Measurements from ENCODE around the gene TSPEAR.
"Not testable (repeated sequence)": the region's sequence is repeated elsewhere in the genome, so short reads cannot be mapped to it uniquely, and the experiment has no call there.

The TSPEAR gene

DNA sequence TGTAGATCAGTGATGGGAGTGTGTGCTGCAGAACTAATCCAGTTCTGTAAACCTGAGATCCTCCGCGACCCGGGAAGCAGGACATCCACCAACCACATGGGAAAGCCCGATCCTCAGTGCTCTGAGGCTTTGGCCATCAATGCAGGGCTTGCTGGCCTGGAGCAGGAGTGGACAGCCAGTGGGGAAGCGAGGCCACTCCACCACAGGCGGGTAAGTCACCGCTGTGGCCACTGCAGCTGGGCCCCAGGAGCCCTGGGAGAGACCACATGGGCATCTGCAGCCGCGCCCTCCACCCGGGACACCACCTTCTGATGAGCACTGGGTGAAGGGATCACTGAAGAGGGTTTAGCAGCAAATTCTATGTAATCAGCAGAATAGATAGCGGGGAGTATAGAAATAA is 30.2 kb downstream of the TSPEAR start:
- no peak for DNase-seq

GRCh38 chr21:44677881-44678280 is 33.5 kb downstream of the TSPEAR start:
- no peak for DNase-seq

- no peak for DNase-seq
Observed at GRCh38 chr21:44671911-44672310, 39.5 kb downstream of the TSPEAR start.

DNA sequence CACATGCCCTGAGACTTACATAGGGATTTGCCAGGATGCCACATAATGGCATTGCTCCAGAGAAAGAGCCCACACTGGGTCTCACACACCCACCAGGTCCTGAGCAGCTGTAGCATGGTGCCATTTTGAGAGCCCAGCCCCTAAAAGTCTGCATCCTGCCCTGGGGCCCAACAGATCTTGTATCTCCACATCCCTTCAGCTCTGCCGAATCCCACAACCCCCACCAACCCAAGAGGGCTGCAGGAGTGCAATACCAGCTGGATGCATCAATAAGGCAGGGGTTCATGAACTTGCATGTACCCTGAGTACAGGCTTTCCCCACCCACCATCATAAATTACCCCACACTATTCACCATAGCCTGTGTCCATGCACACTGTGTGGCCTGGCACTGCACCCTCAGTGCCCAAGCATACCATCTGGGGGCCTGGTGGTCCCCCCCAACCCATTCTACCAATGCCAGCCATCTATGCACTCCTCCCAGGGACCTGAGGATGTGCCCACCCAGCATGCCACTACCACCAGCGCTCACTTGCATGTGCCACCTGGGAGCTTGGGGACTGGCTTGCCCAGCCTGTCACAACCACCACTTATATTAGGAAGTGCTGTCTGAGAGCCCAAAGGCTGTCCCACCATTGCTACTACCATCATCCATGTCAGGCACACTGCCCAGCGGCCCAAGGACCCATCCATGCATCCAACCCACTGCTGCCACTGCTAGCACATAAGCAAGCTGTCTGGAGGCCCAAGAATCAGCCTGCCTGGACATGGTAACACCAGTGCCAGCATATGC is 40.5 kb downstream of the TSPEAR start:
- no peak for DNase-seq

DNA sequence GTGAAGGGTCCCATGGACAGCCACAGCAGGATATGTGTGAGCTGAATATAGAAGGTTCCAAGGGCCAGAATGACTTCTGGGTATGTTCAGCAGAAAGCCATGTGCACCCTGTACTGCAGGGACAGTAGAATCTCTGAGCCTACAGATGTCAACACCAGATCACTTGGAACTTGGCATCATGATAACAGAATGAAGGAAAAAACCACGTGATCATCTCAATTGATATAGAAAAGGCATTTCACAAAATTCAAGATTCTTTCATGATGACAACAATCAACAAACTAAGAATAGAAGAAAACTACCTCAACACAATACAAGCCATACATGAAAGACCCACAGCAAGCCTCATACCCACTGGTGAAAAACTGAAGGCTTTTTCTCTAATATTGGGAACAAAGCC is 43.8 kb downstream of the TSPEAR start:
- DNase-seq = no peak

- no peak for DNase-seq
Observed at GRCh38 chr21:44666401-44667320, 44.7 kb downstream of the TSPEAR start, which contains the start of gene KRTAP12-2. KRTAP12-2 (minus strand) TSS chr21:44666927; CDS start chr21:44666886, 41 bp downstream.

DNA sequence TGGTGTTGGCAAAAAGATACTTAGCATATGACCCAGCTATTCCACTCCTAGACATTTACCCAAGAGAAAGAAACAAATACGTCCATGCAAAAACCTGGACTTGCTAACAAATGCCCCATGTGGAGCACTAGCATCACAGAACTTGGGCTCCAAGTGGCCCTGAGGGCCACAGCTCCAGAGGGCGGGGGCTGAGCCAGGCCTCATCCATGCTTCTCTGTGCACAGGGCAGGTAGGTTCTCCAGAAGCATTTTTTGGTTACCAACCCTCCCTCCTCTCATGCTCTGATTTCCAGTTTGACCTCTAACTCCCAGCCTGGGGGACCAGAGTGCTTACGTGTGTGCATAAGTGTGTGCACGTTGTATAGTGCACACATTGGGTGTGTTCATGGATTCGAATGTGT is 46.7 kb downstream of the TSPEAR start:
- no peak for DNase-seq

GRCh38 chr21:44661567-44661966 is 49.8 kb downstream of the TSPEAR start:
- DNase-seq = not testable (repeated sequence)

- DNase-seq = no peak
Observed at GRCh38 chr21:44658913-44659595, 52.3 kb downstream of the TSPEAR start.

- DNase-seq = no peak
Observed at GRCh38 chr21:44658541-44658910, 52.8 kb downstream of the TSPEAR start.

DNA sequence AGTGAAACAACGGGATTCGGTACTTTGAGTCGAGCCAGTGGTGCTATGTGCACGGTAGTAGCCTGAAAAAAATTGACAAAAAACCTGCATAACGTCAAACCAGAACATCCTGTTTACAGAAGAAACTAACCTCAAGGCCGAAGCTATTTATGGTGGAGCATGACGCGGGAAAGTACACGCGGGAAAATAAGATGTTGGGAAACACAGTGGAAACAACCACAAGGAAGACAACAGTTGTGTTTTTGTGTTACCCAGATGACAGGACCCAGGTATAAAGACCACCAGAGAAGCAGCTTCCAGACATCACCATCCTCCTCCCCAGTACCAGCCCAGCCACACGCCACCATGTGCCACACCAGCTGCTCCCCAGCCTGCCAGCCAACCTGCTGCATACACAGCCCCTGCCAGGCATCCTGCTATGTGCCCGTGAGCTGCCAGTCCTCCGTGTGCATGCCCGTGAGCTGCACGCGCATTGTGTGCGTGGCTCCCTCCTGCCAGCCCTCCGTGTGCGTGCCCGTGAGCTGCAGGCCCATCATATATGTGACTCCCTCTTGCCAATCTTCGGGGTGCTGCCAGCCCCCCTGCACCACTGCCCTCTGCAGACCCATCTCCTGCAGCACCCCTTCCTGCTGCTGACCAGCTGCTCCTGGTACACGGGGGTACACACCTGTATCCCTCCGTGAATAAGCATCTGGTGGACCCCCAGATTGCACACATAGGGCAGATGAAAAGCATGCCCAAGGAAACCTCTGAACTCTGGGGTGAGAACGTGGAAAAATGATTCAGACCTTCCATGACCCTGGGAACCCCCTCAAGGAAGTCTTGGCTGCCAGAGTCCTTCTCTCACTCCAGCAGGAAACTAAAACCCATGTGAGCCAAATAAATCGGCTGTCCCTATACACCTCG is 53.5 kb downstream of the TSPEAR start, which contains the start of gene KRTAP12-3:
KRTAP12-3 (plus strand) TSS at position 298 of the 906 bp plus-strand sequence; CDS start at position 346, 48 bp downstream.
- DNase-seq = no peak

DNA sequence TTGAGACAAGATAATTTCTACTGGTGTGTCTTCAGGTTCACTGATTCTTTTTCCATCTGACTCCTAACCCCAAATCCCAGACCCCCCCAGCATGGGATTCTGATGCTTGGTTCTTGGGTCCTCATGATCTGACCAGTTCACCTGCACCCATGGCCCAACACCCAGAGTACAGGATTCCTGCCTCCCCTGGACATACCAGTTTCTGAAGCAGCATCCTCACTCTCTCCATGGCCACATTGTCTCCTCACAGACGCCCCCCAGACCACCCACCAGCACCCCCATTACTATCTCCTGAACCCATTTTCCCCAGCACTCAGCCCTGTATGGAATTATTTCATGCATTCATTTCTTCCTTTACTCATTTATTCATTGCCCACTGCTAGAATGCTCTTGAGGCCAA is 54.5 kb downstream of the TSPEAR start:
- no peak for DNase-seq

DNA sequence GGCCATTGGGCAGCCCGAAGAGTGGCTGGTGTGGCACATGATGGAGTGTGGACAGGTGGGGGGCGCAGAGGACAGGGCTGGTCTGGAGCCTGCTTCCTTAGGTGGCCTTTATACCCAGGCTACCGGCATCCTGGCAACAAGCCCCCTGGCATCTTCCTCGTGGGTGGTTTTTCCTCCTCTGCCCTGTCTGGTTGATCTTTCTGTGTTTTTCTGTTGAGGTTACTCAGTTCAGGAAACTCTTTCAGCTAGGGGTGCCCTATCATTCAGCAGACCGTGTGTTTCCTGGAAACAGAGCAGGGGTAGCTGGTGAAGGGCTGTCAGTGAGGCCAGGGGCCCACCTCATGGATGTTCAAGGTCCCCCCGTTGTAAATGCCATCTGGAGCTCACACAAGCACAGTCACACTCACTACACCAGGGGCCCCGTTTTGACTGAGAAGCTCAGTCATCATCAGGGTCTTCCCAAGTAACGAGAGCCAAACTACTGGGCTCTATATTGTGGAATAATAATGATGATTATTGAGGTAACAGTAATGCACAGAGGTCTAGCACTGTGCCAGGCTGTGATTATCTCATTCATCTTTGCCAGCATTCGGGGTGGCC is 56.7 kb downstream of the TSPEAR start, which contains the start of gene KRTAP12-4:
KRTAP12-4 (minus strand) TSS at position 84 of the 600 bp plus-strand sequence; CDS start at position 39, 45 bp downstream.
- DNase-seq = no peak

GRCh38 chr21:44653656-44654575 is 57.5 kb downstream of the TSPEAR start:
- DNase-seq = no peak

DNA sequence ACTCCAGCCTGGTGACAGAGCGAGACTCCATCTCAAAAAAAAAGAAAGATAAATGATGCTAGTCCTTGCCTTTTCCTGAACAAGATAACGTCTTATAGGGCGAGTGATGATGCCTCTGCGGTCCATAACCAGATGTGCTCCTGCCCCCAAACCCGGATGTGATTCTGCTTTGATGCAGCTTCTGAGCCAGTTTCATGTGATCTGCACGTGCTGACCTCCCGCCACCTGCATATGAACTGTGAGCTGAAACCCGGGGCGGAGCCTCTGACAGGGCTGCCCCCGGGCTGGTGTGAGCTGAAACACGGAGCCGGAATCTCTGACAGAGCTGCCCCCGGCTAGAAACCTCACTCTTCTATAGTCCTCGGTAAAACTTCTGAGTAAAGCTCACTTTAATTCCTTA is 58.2 kb downstream of the TSPEAR start:
- no peak for DNase-seq

GRCh38 chr21:44650973-44651675 is 60.2 kb downstream of the TSPEAR start:
- DNase-seq = no peak

- no peak for DNase-seq
Observed at GRCh38 chr21:44650265-44650972, 61.0 kb downstream of the TSPEAR start.

DNA sequence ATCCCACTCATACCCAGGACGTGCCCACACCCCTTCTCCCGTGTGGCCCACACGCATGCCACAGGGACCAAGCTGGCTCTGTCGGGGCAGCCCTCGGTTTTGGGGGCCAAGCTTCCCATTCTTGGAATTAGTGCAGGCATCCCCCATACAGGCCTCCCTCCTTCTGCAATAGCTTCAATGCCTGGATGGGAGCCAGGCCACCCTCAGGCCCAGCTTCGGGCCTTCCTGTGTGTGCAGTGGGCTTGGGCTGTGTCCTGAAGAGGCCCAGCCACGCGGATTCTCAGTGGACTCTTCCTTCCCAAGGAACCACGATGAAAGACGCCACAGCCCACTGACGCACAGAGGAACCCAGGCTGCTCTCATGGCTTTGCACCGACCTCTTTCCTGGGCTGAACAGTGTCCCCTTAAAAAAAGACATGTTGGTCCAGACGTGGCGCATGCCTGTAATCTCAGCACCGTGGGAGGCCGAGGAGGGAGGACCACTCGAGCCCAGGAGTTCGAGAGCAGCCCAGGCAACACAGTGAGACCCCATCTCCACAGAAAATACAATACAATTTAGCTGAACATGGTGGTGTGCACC is 61.8 kb downstream of the TSPEAR start:
- DNase-seq = no peak

Measured in NCI-H1436 treated with DMSO at 0.1 percent for 48 hours (cell line).